Activated CD4-positive, alpha-beta T cell treated with anti-CD3 and anti-CD28 coated beads, Interleukin-2, amount 50 U/mL, for 48 hours (primary cell): ENCODE results near the gene NPM3.

Experiments
- DNase-seq, 2 experiments: peaks; one replicate each; pipeline ENCODE4 v3.0.0-alpha.2; 2020

Gene NPM3

GRCh38 chr10:101773923-101774588 lies 9.2 kb downstream of the NPM3 start:
- no peak for DNase-seq

GRCh38 chr10:101772895-101773761 lies 10.1 kb downstream of the NPM3 start:
- no peak for DNase-seq

- DNase-seq = no peak
Measured at GRCh38 chr10:101772017-101772894, 11.0 kb downstream of the NPM3 start.

- DNase-seq = no peak
Measured at GRCh38 chr10:101771380-101771779, 11.9 kb downstream of the NPM3 start.

- no peak for DNase-seq
Measured at GRCh38 chr10:101770331-101771215, 12.7 kb downstream of the NPM3 start.

GRCh38 chr10:101769541-101770180 lies 13.6 kb downstream of the NPM3 start:
- DNase-seq = no peak

- no peak for DNase-seq
Measured at GRCh38 chr10:101768791-101769170, 14.5 kb downstream of the NPM3 start.

- DNase-seq = no peak
Measured at GRCh38 chr10:101767966-101768790, 15.1 kb downstream of the NPM3 start.

- no peak for DNase-seq
Measured at GRCh38 chr10:101767600-101767945, 15.7 kb downstream of the NPM3 start.

- DNase-seq = no peak
Measured at GRCh38 chr10:101766753-101767599, 16.3 kb downstream of the NPM3 start.

- no peak for DNase-seq
Measured at GRCh38 chr10:101766306-101766705, 16.9 kb downstream of the NPM3 start.

GRCh38 chr10:101763141-101763846 lies 20.0 kb downstream of the NPM3 start:
- no peak for DNase-seq

GRCh38 chr10:101762736-101763135 lies 20.5 kb downstream of the NPM3 start:
- DNase-seq = no peak

GRCh38 chr10:101761226-101761625 lies 22.0 kb downstream of the NPM3 start:
- no peak for DNase-seq

- no peak for DNase-seq
Measured at GRCh38 chr10:101760510-101760909, 22.7 kb downstream of the NPM3 start.

GRCh38 chr10:101759309-101760247 lies 23.7 kb downstream of the NPM3 start:
- no peak for DNase-seq

GRCh38 chr10:101758858-101759257 lies 24.4 kb downstream of the NPM3 start:
- no peak for DNase-seq

GRCh38 chr10:101752241-101752640 lies 31.0 kb downstream of the NPM3 start:
- no peak for DNase-seq
